ENCODE data around the gene ACOX3.

GRCh38 chr4:8326206-8326605 lies 114.3 kb downstream of the ACOX3 start:
- TF ChIP-seq CTCF (IDR thresholded peaks at IDR 0.05; ENCODE audit: low read length) (no peak), EZH2 (IDR thresholded peaks at IDR 0.05; ENCODE audit: borderline replicate concordance, low read length) (no peak)
